Body of pancreas (tissue), 4 donors: ENCODE results near the gene KIF18B.

Source experiments
- CTCF ChIP-seq, 7 experiments: fragments of 450-650 bp in 4 of 7; fragments of 200-600 bp in 3 of 7; sonication (generic) in 3 of 7; IDR thresholded peaks; one replicate each; pipeline ENCODE4 v1.5.1; 2016 to 2019; ENCODE audit warnings: antibody characterized with exemption in 7 of 7
- POLR2A ChIP-seq, 3 donors: fragments of 450-650 bp; IDR thresholded peaks; one replicate each; pipeline ENCODE4 v1.6.1; 2016; ENCODE audit warnings: antibody characterized with exemption in 3 of 3, mild to moderate bottlenecking in 2 of 3

GRCh38 chr17:44887971-44888954, 59.3 kb downstream of the KIF18B start:
- TF ChIP-seq CTCF (IDR thresholded peaks at IDR 0.05): no peak
- TF ChIP-seq POLR2A (IDR thresholded peaks at IDR 0.05): no peak
